SU-DHL-6 (cell line): ENCODE results near the gene DLK1.

Experiments used
- H2AFZ ChIP-seq: fragments of 200-600 bp; sonication (generic); 2 replicates; pipeline ENCODE4 v1.6.1; 2014; ENCODE audit warnings: low read depth, mild to moderate bottlenecking, moderate library complexity, mixed read lengths, antibody characterized with exemption, low read length; ENCODE audit not compliant: severe bottlenecking
- H3F3A ChIP-seq: fragments of 200-600 bp; shearing (Covaris generic); 2 replicates; pipeline ENCODE4 v1.6.0; 2016; ENCODE audit warnings: antibody characterized with exemption, mild to moderate bottlenecking; ENCODE audit not compliant: insufficient read depth
- H3K27ac ChIP-seq: fragments of 200-600 bp; sonication (generic); 2 replicates; pipeline ENCODE4 v1.5.1; 2016; ENCODE audit warnings: low read depth, mild to moderate bottlenecking, low read length, moderate library complexity, mixed read lengths
- H3K27me3 ChIP-seq: fragments of 200-600 bp; sonication (generic), shearing (Covaris generic); 2 replicates; pipeline ENCODE4 v1.6.0; 2014; ENCODE audit warnings: mild to moderate bottlenecking, low read length
- H3K36me3 ChIP-seq: fragments of 200-600 bp; sonication (generic); 2 replicates; pipeline ENCODE4 v1.6.1; 2014; ENCODE audit warnings: mild to moderate bottlenecking, low read length, mixed read lengths
- H3K4me2 ChIP-seq: fragments of 300-600, 200-600 bp; shearing (Covaris generic), sonication (generic); 2 replicates; pipeline ENCODE4 v1.6.0; 2014; ENCODE audit warnings: low read length, low read depth, mild to moderate bottlenecking; ENCODE audit not compliant: poor library complexity, severe bottlenecking
- H3K4me3 ChIP-seq: fragments of 200-600 bp; sonication (generic); 2 replicates; pipeline ENCODE4 v1.5.1; 2014; ENCODE audit warnings: antibody characterized with exemption, low read length, mild to moderate bottlenecking, mixed read lengths; ENCODE audit not compliant: insufficient read depth, poor library complexity, severe bottlenecking
- H3K79me2 ChIP-seq: fragments of 200-600 bp; sonication (generic); 2 replicates; pipeline ENCODE4 v1.6.1; 2014; ENCODE audit warnings: mild to moderate bottlenecking, low read length, moderate library complexity; ENCODE audit not compliant: insufficient read depth
- H3K9ac ChIP-seq: fragments of 200-600 bp; sonication (generic); 2 replicates; pipeline ENCODE4 v1.7.0; 2014; ENCODE audit warnings: mild to moderate bottlenecking, low read length
- H3K9me2 ChIP-seq: fragments of 200-600 bp; sonication (generic); replicated peaks from 2 replicates; pipeline ENCODE4 v1.6.1; 2014; ENCODE audit warnings: low read length; ENCODE audit not compliant: insufficient read depth
- H3K9me3 ChIP-seq: fragments of 200-600 bp; sonication (generic); 2 replicates; pipeline ENCODE4 v1.6.1; 2014; ENCODE audit warnings: low read length, mixed read lengths; ENCODE audit not compliant: insufficient read depth
- H4K20me1 ChIP-seq: fragments of 200-600 bp; sonication (generic); 2 replicates; pipeline ENCODE4 v1.6.1; 2014; ENCODE audit warnings: low read depth, mild to moderate bottlenecking, antibody characterized with exemption, low read length, moderate library complexity, mixed read lengths
- CTCF ChIP-seq: fragments of 200-600 bp; sonication (generic); IDR thresholded peaks from one replicate; pipeline ENCODE4 v1.5.1; 2017; ENCODE audit warnings: antibody characterized with exemption, mild to moderate bottlenecking, low read length, moderate library complexity; ENCODE audit not compliant: insufficient read depth, poor library complexity, severe bottlenecking
- EZH2phosphoT487 ChIP-seq: fragments of 200-600 bp; sonication (generic), shearing (Covaris generic); conservative IDR thresholded peaks from 2 replicates; pipeline ENCODE4 v1.6.1; 2018; ENCODE audit warnings: mild to moderate bottlenecking, antibody characterized with exemption, low read length, moderate library complexity, mixed read lengths

The DLK1 gene

GRCh38 chr14:100764471-100765115 is 37.9 kb downstream of the DLK1 start:
- TF ChIP-seq EZH2phosphoT487 (no peak), CTCF (no peak)
- H3K9ac ChIP-seq = no peak overlapping the region
- no peaks in the 10 kb centered on the region for H3F3A ChIP-seq
- H3K9me2 ChIP-seq = no peaks in the 10 kb centered on the region
- no peak overlapping the region for H3K4me3 ChIP-seq
- H3K4me2 ChIP-seq = no peak overlapping the region
- no peaks in the 10 kb centered on the region for H4K20me1 ChIP-seq
- no peaks in the 10 kb centered on the region for H3K79me2 ChIP-seq
- H2AFZ ChIP-seq = no peak overlapping the region
- H3K27me3 ChIP-seq = no peaks in the 10 kb centered on the region
- no peaks in the 10 kb centered on the region for H3K36me3 ChIP-seq
- H3K27ac ChIP-seq = no peak overlapping the region
- no peaks in the 10 kb centered on the region for H3K9me3 ChIP-seq

- Histone ChIP-seq H3F3A (no peaks in the 10 kb centered on the region), H2AFZ (no peak overlapping the region), H3K9me3 (no peaks in the 10 kb centered on the region), H3K9me2 (no peaks in the 10 kb centered on the region), H3K36me3 (no peaks in the 10 kb centered on the region), H3K79me2 (no peaks in the 10 kb centered on the region), H3K4me3 (no peak overlapping the region), H3K27me3 (no peaks in the 10 kb centered on the region), H3K4me2 (no peak overlapping the region), H3K9ac (no peak overlapping the region), H3K27ac (no peak overlapping the region), H4K20me1 (no peaks in the 10 kb centered on the region)
- TF ChIP-seq CTCF (no peak), EZH2phosphoT487 (no peak)
These were observed 38.6 kb downstream of the DLK1 start for GRCh38 chr14:100765296-100765695.

GRCh38 chr14:100765991-100766390 is 39.3 kb downstream of the DLK1 start:
- TF ChIP-seq CTCF = no peak
- no peak for TF ChIP-seq EZH2phosphoT487
- no peak overlapping the region for H3K9ac ChIP-seq
- no peaks in the 10 kb centered on the region for H3K79me2 ChIP-seq
- no peaks in the 10 kb centered on the region for H4K20me1 ChIP-seq
- H3K9me3 ChIP-seq = no peaks in the 10 kb centered on the region
- no peaks in the 10 kb centered on the region for H3K36me3 ChIP-seq
- H3K4me3 ChIP-seq = no peak overlapping the region
- H3K27me3 ChIP-seq = no peaks in the 10 kb centered on the region
- no peaks in the 10 kb centered on the region for H3F3A ChIP-seq
- no peak overlapping the region for H2AFZ ChIP-seq
- H3K27ac ChIP-seq = no peak overlapping the region
- H3K4me2 ChIP-seq = no peak overlapping the region
- H3K9me2 ChIP-seq = no peaks in the 10 kb centered on the region
